GM12892 (cell line): ENCODE data around the gene SECTM1.

Experiments used
- DNase-seq: peaks from one replicate; pipeline ENCODE4 v3.0.0; 2011; ENCODE audit not compliant: insufficient read length
- FAIRE-seq: peaks from 2 replicates; lab custom pipeline; 2011; peaks lifted over from hg19 to GRCh38; lab: Jason Lieb, UNC
- POLR2A ChIP-seq: IDR thresholded peaks from 2 replicates; pipeline ENCODE4 v1.6.1; 2011; ENCODE audit warnings: low read depth, low read length, control low read depth
- POLR2AphosphoS5 ChIP-seq: IDR thresholded peaks from 2 replicates; pipeline ENCODE4 v1.6.1; 2011; ENCODE audit warnings: low read depth, low read length, control low read depth
- TAF1 ChIP-seq: IDR thresholded peaks from 2 replicates; pipeline ENCODE4 v1.6.1; 2011; ENCODE audit warnings: low read depth, mild to moderate bottlenecking, control low read depth, low read length, borderline replicate concordance

The SECTM1 gene

DNA sequence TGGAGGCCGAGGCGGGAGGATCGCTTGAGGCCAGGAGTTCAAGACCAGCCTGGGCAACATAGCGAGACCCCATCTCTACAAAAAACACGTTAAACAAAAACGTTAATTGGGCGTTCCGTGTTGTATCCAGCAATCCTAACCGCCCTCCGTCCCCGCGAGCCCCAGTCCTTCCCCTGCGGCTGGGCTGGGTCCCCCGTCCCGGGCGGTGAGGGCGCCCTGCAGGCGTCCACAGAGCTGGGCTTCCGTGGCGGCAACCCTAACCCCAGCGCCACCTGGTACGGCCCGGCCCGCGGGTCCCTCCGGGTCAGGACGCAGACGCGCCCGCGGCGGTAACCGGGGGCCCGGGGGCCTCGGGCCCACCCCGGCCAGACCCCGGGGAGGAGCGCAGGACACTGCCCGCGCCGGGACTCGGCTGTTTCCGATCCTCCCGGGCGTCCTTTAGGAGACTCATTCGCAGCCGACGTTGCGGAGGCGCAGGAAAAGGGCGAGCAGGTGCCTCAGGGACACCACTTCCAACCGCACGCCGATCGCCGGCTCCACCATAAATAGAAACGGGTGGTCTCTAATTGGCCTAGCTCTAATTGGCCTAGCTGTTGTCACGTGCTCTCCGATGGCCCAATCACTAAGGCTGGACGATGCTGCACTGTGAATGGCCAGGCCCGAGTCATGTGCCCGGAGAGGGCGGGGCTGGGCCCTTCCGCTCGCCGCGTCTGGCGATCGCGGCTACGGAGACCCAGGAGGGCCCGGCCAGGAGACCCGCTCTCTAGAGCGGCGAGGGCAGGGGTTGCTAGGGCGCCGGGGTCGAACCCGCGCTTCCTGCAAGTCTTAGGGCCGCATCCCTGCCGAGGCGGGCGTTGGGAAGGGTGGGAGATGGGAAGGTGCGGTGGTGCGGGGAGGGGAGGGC, 41.1 kb downstream of the SECTM1 start:
- DNase-seq (peak; percentile 99), FAIRE-seq (peak; percentile 95)
- TF ChIP-seq POLR2AphosphoS5: peak; percentile 83
- peak; percentile 24; the same call in 1 of the 2 replicates for TF ChIP-seq TAF1
- TF ChIP-seq POLR2A: peak; percentile 92

- DNase-seq: no peak
- no peak for FAIRE-seq
- TF ChIP-seq POLR2AphosphoS5 (no peak), POLR2A (no peak), TAF1 (no peak)
Observed at GRCh38 chr17:82291582-82292250, 41.9 kb downstream of the SECTM1 start.

GRCh38 chr17:82287868-82288801, 45.4 kb downstream of the SECTM1 start:
- DNase-seq: no peak
- TF ChIP-seq POLR2A (no peak), TAF1 (no peak), POLR2AphosphoS5 (no peak)
- FAIRE-seq: no peak

GRCh38 chr17:82287013-82287867, 46.3 kb downstream of the SECTM1 start:
- FAIRE-seq (no peak), DNase-seq (no peak)
- TF ChIP-seq POLR2A (no peak), TAF1 (no peak), POLR2AphosphoS5 (no peak)

- TF ChIP-seq TAF1: no peak
- no peak for TF ChIP-seq POLR2AphosphoS5
- TF ChIP-seq POLR2A: no peak
- DNase-seq (no peak), FAIRE-seq (no peak)
Observed at GRCh38 chr17:82285141-82285540, 48.4 kb downstream of the SECTM1 start.

- FAIRE-seq (no peak), DNase-seq (no peak)
Observed at GRCh38 chr17:82283208-82283749, 50.3 kb downstream of the SECTM1 start.

GRCh38 chr17:82282239-82283207, 51.0 kb downstream of the SECTM1 start:
- no peak for DNase-seq
- FAIRE-seq: no peak

More at GRCh38 chr17:82283208-82283749, 50.3 kb downstream of the SECTM1 start:
- TF ChIP-seq POLR2AphosphoS5 (no peak), POLR2A (no peak), TAF1 (no peak)

GRCh38 chr17:82281502-82282238, 51.9 kb downstream of the SECTM1 start:
- DNase-seq: no peak
- TF ChIP-seq POLR2AphosphoS5: no peak
- no peak for TF ChIP-seq TAF1
- TF ChIP-seq POLR2A: no peak
- no peak for FAIRE-seq

More at GRCh38 chr17:82282239-82283207, 51.0 kb downstream of the SECTM1 start:
- TF ChIP-seq POLR2AphosphoS5 (no peak), POLR2A (no peak), TAF1 (no peak)

DNA sequence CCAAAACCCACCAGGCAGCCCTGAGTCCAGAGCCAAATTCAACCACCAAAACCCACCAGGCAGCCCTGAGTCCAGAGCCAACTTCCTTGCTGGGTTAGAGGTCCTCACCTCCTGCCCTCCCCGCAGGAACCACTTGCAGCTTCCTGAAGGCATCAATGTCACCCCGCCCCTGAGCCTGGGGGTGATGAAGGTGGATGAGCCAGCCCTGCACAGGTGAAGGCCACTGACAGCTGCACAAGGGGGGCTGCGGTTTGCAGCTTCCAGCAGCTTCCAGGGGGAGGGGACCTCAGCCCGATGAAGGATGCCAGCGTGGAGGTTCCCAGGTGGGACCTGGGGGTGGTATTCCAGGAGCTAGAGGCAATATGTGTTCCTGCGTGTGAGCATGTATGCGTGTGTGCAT, 52.5 kb downstream of the SECTM1 start:
- TF ChIP-seq POLR2AphosphoS5 (no peak), POLR2A (no peak), TAF1 (no peak)
- DNase-seq (no peak), FAIRE-seq (no peak)
